Right lobe of liver (tissue), 4 donors: ENCODE data around the gene STAT4.

ENCODE experiments used
- CTCF ChIP-seq, 4 donors: fragments of 200-600 bp in 3 of 4; fragments of 450-650 bp in 1 of 4; IDR thresholded peaks; one replicate each; pipeline versions ENCODE4 v1.5.1 to v1.8.0; 2016 to 2022; ENCODE audit warnings: antibody characterized with exemption in 4 of 4, mild to moderate bottlenecking in 2 of 4
- POLR2A ChIP-seq: fragments of 450-650 bp; IDR thresholded peaks from one replicate; pipeline ENCODE4 v1.6.1; 2017; ENCODE audit warnings: antibody characterized with exemption, mild to moderate bottlenecking
- donor health status: DM: no; HTN: no; CAD: no.
- donor health status: DM: no; HTN: no; CAD: no.
- donor health status: DM: no; HTN: yes; CAD: no.

GRCh38 chr2:191087311-191087710 is 63.5 kb downstream of the STAT4 start:
- TF ChIP-seq CTCF (IDR thresholded peaks at IDR 0.05): no peak
- no peak for TF ChIP-seq POLR2A
